Natural killer cell treated with Interleukin-12 subunit alpha and Interleukin-12 subunit beta and Interleukin-15 and Interleukin-18, amount 100 ng/mL, for 72 hours (primary cell): ENCODE results near the gene MUC2. TPM values are rescaled to one million over a fixed set of nuclear protein-coding genes. Genes with fewer than 3 reads are reported as not detected.

Experiments
- ATAC-seq, 2 donors: fragments of 150-1000 bp; cut with Tn5 transposase in 1 of 2; sonication (Bioruptor Pico), chemical (Tn5 transposase) in 1 of 2; 2 replicates each; pipeline ENCODE4 v1.10.0; 2021
- DNase-seq: peaks from one replicate; pipeline ENCODE4 v3.0.0; 2022; ENCODE audit warnings: low spot score
- H3K27ac Mint-ChIP-seq, 2 donors: 1 replicate in 1 of 2; 2 replicates in 1 of 2; pipeline ENCODE4 v1.8.0; 2022; ENCODE audit warnings: mixed read lengths in 2 of 2, mild to moderate bottlenecking in 1 of 2, moderate library complexity in 1 of 2
- H3K27me3 Mint-ChIP-seq, 2 donors: 1 replicate in 1 of 2; 2 replicates in 1 of 2; pipeline ENCODE4 v1.8.0; 2022; ENCODE audit warnings: mixed read lengths in 2 of 2
- H3K36me3 Mint-ChIP-seq: one replicate; pipeline ENCODE4 v1.8.0; 2022; ENCODE audit warnings: mixed read lengths
- H3K4me1 Mint-ChIP-seq, 2 donors: 1 replicate in 1 of 2; 2 replicates in 1 of 2; pipeline ENCODE4 v1.8.0; 2022; ENCODE audit warnings: low read depth in 2 of 2, mixed read lengths in 2 of 2, mild to moderate bottlenecking in 1 of 2
- H3K4me3 Mint-ChIP-seq: one replicate; pipeline ENCODE4 v1.8.0; 2022; ENCODE audit warnings: mixed read lengths
- H3K9me3 Mint-ChIP-seq: 2 replicates; pipeline ENCODE4 v1.8.0; 2022; ENCODE audit warnings: mixed read lengths
- total RNA-seq, 2 donors: library from RNA; stranded (reverse); gene quantifications; one replicate each; pipeline ENCODE4 v1.2.3, GENCODE V29; 2022

MUC2 gene
- total RNA-seq, 2 donors from 2014 or later, result not detected

DNA sequence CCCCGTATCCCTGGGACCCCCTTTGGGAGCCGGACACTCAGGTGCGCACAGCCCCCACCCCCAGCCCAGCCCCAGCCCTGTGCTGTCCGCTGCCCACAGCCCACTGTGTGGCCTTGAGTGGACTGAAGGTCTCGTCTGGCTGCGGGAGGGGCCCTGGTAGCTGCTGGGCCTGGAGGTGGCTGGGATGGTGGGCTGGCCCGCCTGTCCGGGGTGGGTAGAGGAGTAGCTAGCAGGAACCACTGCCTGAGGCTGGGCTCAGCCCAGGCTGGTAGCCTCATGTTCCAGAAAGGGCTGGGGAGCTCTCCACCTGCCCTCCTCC, 33.6 kb upstream of the MUC2 start:
- Mint-ChIP-seq H3K27ac (no peak overlapping the region), H3K4me3 (no peak overlapping the region), H3K36me3 (no peaks in the 10 kb centered on the region), H3K4me1 (peaks cover 0 to under 1% of the 10 kb centered on the region in 2 donors), H3K27me3 (peaks cover 0 to 5% of the 10 kb centered on the region in 2 donors), H3K9me3 (no peaks in the 10 kb centered on the region)
- no peak for ATAC-seq
- DNase-seq, result no peak

GRCh38 chr11:1041471-1041870, 33.2 kb upstream of the MUC2 start:
- ATAC-seq (no peak), DNase-seq (no peak)
- Mint-ChIP-seq H3K4me1 (peaks cover 0 to 5% of the 10 kb centered on the region in 2 donors), H3K4me3 (no peak overlapping the region), H3K36me3 (no peaks in the 10 kb centered on the region), H3K27ac (no peak overlapping the region), H3K27me3 (peaks cover 1 to 5% of the 10 kb centered on the region in 2 donors), H3K9me3 (no peaks in the 10 kb centered on the region)

DNA sequence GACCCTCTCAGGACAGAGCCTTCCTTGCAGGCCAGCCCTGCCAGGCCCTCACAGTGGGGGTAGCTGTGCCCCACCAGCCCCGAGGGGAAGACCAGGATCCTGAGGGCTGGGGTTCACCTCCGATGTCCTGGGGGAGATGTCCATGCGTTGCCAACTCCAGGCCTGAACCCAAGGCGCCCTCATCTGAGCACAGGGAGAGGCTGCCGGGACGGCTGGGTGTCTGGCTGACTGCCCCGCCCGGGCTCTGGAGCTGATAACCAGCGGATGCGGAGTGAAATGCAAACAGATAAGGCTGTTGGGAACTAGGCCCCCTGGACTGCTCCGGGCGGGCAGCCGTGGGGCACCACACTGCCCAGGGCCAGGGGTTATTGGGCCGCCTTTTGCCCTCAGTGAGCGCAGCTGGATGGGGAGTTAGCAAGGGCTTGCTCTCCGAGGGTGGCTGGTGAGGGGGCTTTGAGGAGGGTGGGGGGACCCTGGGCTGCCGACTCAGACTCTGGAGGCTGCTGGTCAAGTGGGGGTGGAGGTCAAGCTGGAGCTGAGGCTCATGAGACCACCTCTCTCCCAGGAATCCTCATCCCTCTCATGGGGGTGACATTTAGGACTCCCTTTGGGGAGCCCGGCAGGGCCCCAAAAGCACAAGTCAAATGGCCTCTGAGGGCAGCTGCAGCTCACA, 32.6 kb upstream of the MUC2 start:
- Mint-ChIP-seq H3K27ac (no peak overlapping the region), H3K4me3 (no peak overlapping the region), H3K36me3 (no peaks in the 10 kb centered on the region), H3K27me3 (peaks cover 5 to 7% of the 10 kb centered on the region in 2 donors), H3K9me3 (no peaks in the 10 kb centered on the region), H3K4me1 (peaks cover 3 to 8% of the 10 kb centered on the region in 2 donors)
- ATAC-seq (no peak), DNase-seq (peak; percentile 58)

GRCh38 chr11:1042626-1043562, 31.8 kb upstream of the MUC2 start:
- Mint-ChIP-seq H3K27me3 (peaks cover 5 to 10% of the 10 kb centered on the region in 2 donors), H3K4me3 (no peak overlapping the region), H3K36me3 (no peaks in the 10 kb centered on the region), H3K9me3 (no peaks in the 10 kb centered on the region), H3K4me1 (peaks cover 5 to 9% of the 10 kb centered on the region in 2 donors), H3K27ac (no peak overlapping the region)
- ATAC-seq, result no peak
- DNase-seq, result peak; percentile 56

DNA sequence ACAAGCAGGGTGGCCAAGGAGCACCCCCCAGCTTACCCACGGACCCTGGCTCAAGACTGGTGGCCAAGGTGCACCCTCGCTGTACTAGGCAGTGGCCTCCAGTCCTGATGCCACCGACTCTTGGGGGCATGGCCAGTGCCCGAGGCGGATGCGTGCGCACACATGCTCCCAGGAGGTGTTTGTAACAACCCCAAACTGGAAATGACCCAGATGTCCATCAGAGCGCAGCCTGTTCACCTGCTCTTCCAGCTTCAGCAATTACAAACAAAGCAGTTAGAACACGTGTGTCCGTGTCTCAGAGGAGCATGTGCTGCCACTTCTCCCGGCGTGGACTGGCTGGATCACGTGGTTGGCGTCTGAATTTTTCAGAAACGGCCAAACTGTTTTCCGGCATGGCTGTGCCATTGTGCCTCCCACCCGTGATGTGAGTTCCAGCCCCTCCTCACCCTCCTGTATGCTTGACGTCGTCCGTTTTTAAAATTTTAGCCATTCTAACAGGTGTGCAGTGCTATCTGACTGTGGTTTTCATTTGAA, 31.0 kb upstream of the MUC2 start:
- no peak for ATAC-seq
- peaks cover 7 to 10% of the 10 kb centered on the region in 2 donors for H3K27me3 Mint-ChIP-seq
- peak; percentile 51 for DNase-seq

DNA sequence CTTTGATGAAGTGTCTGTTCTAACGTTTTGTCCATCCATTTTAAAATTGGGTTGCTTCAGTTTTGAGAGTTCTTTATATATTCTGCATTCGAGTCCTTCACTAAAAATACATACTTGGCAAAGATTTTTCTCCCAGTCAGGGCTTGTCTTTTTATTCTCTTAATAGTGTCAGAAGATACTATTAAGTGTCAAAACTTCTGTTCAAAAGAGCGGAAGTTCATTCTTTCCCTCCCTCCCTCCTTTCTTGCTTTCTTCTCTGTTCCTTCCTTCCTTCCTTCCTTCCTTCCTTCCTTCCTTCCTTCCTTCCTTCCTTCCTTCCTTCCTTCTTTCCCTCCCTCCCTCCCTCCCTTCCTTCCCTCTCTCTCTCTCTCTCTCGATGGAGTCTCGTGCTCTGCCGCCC, 30.5 kb upstream of the MUC2 start:
- peaks cover 5 to 9% of the 10 kb centered on the region in 2 donors for H3K4me1 Mint-ChIP-seq
- no peak overlapping the region for H3K4me3 Mint-ChIP-seq
- no peaks in the 10 kb centered on the region for H3K36me3 Mint-ChIP-seq
- DNase-seq (no peak), ATAC-seq (no peak)
- no peak overlapping the region for H3K27ac Mint-ChIP-seq
- no peaks in the 10 kb centered on the region for H3K9me3 Mint-ChIP-seq
- peaks cover 7 to 10% of the 10 kb centered on the region in 2 donors for H3K27me3 Mint-ChIP-seq

More for the DNA sequence above, 31.0 kb upstream of the MUC2 start:
- peaks cover 5 to 9% of the 10 kb centered on the region in 2 donors for H3K4me1 Mint-ChIP-seq
- no peak overlapping the region for H3K27ac Mint-ChIP-seq
- H3K4me3 Mint-ChIP-seq, result no peak overlapping the region
- no peaks in the 10 kb centered on the region for H3K36me3 Mint-ChIP-seq
- no peaks in the 10 kb centered on the region for H3K9me3 Mint-ChIP-seq

- H3K27ac Mint-ChIP-seq, result no peak overlapping the region
- no peak overlapping the region for H3K4me3 Mint-ChIP-seq
- ATAC-seq, result no peak
- H3K36me3 Mint-ChIP-seq, result no peaks in the 10 kb centered on the region
- H3K9me3 Mint-ChIP-seq, result no peaks in the 10 kb centered on the region
- DNase-seq, result no peak
- H3K4me1 Mint-ChIP-seq, result peaks cover 5 to 11% of the 10 kb centered on the region in 2 donors
- H3K27me3 Mint-ChIP-seq, result peaks cover 7 to 10% of the 10 kb centered on the region in 2 donors
Observed at GRCh38 chr11:1047595-1048156, 27.0 kb upstream of the MUC2 start.

- Mint-ChIP-seq H3K27me3 (peaks cover 7 to 10% of the 10 kb centered on the region in 2 donors), H3K9me3 (no peaks in the 10 kb centered on the region), H3K4me3 (no peak overlapping the region), H3K27ac (no peak overlapping the region), H3K4me1 (peaks cover 5 to 11% of the 10 kb centered on the region in 2 donors), H3K36me3 (no peaks in the 10 kb centered on the region)
- ATAC-seq (no peak), DNase-seq (peak; percentile 44)
Observed at GRCh38 chr11:1048375-1049070, 26.2 kb upstream of the MUC2 start.

DNA sequence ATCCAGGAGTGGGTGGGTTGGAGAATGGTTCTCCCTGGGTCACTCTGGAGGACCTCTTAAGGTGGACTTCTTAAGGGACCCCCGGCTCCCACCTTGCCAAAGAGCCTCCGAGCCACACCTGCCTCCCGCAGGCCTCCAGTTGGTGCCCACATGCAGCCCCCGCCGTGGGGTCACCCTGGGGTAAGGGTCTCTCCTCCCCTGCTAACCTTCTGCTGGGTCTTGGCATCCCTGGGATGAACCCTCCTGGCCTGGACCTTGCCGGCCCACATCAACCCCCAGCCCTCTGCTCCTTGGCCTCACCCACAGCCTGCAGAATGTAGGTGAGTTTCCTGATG, 25.6 kb upstream of the MUC2 start:
- ATAC-seq, result no peak
- DNase-seq, result peak; percentile 51
- Mint-ChIP-seq H3K36me3 (no peaks in the 10 kb centered on the region), H3K4me1 (peaks cover 5 to 11% of the 10 kb centered on the region in 2 donors), H3K27me3 (peaks cover 6 to 10% of the 10 kb centered on the region in 2 donors), H3K9me3 (no peaks in the 10 kb centered on the region), H3K4me3 (no peak overlapping the region), H3K27ac (no peak overlapping the region)

DNA sequence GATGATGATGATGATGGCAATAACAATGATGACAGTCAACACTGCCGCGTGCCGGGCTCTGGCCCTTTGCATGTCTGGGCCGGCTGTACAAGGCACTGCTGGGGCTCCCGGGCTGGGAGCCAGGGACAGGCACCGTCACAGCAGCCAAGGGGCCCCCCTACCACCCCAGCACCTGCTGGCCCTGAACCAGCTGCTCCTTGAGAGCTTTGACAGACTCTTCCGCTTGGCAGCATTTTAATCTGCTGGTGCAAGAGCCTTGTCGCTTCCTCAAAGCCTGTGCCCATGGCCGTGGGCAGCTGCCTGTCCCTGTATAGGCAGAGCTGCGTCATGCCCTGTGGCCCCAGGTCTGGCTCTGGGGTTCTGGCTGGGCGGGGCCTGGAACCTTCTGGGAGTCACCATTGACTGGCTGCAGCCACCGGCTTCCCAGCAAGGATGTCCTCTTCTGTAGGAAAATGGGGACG, 25.2 kb upstream of the MUC2 start:
- H3K27ac Mint-ChIP-seq, result no peak overlapping the region
- H3K27me3 Mint-ChIP-seq, result peaks cover 5 to 10% of the 10 kb centered on the region in 2 donors
- peak; percentile 51 for DNase-seq

GRCh38 chr11:1049911-1050580, 24.6 kb upstream of the MUC2 start:
- no peak overlapping the region for H3K4me3 Mint-ChIP-seq
- DNase-seq, result no peak
- H3K36me3 Mint-ChIP-seq, result no peaks in the 10 kb centered on the region

More for the DNA sequence above, 25.2 kb upstream of the MUC2 start:
- ATAC-seq, result no peak
- Mint-ChIP-seq H3K4me3 (no peak overlapping the region), H3K36me3 (no peaks in the 10 kb centered on the region), H3K4me1 (peaks cover 5 to 11% of the 10 kb centered on the region in 2 donors), H3K9me3 (no peaks in the 10 kb centered on the region)

DNA sequence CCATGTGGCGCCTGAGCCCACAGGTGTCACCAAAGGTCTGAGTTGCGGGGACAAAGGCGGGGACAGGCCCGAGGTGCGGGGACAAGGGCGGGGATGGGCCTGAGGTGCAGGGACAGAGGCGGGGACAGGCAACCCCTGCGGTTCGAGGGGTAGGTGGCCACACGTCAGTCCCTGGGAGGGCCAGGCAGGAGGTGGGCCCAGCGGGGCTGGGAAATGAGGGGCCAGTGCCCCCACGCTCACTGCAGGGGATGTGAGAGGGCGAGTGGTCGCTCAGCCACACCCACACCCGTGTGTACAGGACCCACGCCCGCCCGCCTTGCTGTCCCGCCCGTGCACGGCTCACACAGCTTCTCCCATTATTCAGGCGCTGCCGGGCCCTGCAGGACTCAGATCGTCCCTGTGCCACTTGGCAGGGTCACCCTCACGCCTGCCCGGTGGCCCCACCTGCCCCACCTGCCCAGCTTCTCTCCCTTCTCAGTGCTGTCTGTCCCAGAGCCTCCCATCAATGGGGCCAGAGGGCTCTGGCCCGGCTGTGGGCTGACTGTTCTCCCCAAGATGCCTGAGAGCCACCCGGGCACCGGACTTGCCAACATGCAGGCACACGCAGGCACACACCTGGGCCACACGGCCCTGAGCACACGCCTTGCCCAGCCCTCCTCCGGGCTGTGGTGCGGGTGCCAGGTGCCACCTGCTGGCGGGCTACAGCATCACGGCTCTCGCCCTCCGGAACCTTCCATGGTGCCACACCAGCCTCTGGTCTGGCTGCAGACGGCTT, 23.9 kb upstream of the MUC2 start:
- ATAC-seq (peak; percentile 54 to 90), DNase-seq (peak; percentile 63)
- no peak overlapping the region for H3K4me3 Mint-ChIP-seq
- H3K9me3 Mint-ChIP-seq, result no peaks in the 10 kb centered on the region
- no peak overlapping the region for H3K27ac Mint-ChIP-seq
- peaks cover 3 to 10% of the 10 kb centered on the region in 2 donors for H3K27me3 Mint-ChIP-seq
- peaks cover 5 to 11% of the 10 kb centered on the region in 2 donors for H3K4me1 Mint-ChIP-seq
- H3K36me3 Mint-ChIP-seq, result no peaks in the 10 kb centered on the region

More at GRCh38 chr11:1049911-1050580, 24.6 kb upstream of the MUC2 start:
- H3K27ac Mint-ChIP-seq, result no peak overlapping the region
- peak in 1 of 2 donors; percentile 8 for ATAC-seq
- H3K9me3 Mint-ChIP-seq, result no peaks in the 10 kb centered on the region
- H3K27me3 Mint-ChIP-seq, result peaks cover 3 to 10% of the 10 kb centered on the region in 2 donors
- H3K4me1 Mint-ChIP-seq, result peaks cover 5 to 11% of the 10 kb centered on the region in 2 donors
